IMR-90 (cell line): Measurements from ENCODE around the gene ACYP2. TPM values are rescaled to one million over a fixed set of nuclear protein-coding genes. Genes with fewer than 3 reads are reported as not detected.

ENCODE experiments used
- ATAC-seq: fragments of 200-7000 bp; cut with Tn5 transposase; 2 replicates; pipeline ENCODE4 v1.9.1; 2020; ENCODE audit warnings: low read depth, mild to moderate bottlenecking, moderate library complexity
- BruUV-seq: library from RNA; stranded (reverse); fragments of 400-500 nt; replicated peaks from 2 replicates; lab custom pipeline; 2021; lab: Mats Ljungman, UMichigan
- CTCF ChIA-PET: fragments of 300-600 bp; formaldehyde crosslinking; extraction: SDS; loops from one replicate; lab custom pipeline; 2021; ENCODE audit warnings: antibody characterized with exemption; lab: Yijun Ruan, JAX
- POLR2A ChIA-PET: fragments of 300-600 bp; sonication (Branson Sonifier 250); formaldehyde crosslinking; loops from one replicate; lab custom pipeline; 2022; ENCODE audit warnings: antibody characterized with exemption; ENCODE audit not compliant: unreplicated experiment; lab: Charles Lee
- DNase-seq: peaks from one replicate; pipeline ENCODE4 v3.0.0; 2013
- H2AFZ ChIP-seq: replicated peaks from 2 replicates; pipeline ENCODE3; 2013; ENCODE audit warnings: low read length, mild to moderate bottlenecking; ENCODE audit not compliant: poor library complexity
- H2AK5ac ChIP-seq: 2 replicates; pipeline ENCODE4 v1.6.1; 2013; ENCODE audit warnings: low read depth, low read length, inconsistent platforms
- H2AK9ac ChIP-seq: replicated peaks from 2 replicates; pipeline ENCODE3; 2013; ENCODE audit warnings: mild to moderate bottlenecking, low read depth, low read length, moderate library complexity; ENCODE audit not compliant: poor library complexity
- H2BK120ac ChIP-seq: 2 replicates; pipeline ENCODE4 v1.6.1; 2013; ENCODE audit warnings: low read depth, low read length, inconsistent platforms
- H2BK15ac ChIP-seq: 3 replicates; pipeline ENCODE4 v1.6.1; 2013; ENCODE audit warnings: low read depth, low read length, inconsistent platforms
- H2BK20ac ChIP-seq: 2 replicates; pipeline ENCODE4 v1.6.1; 2013; ENCODE audit warnings: low read depth, mild to moderate bottlenecking, inconsistent platforms, low read length, moderate library complexity
- H2BK5ac ChIP-seq: 2 replicates; pipeline ENCODE4 v1.6.1; 2013; ENCODE audit warnings: mild to moderate bottlenecking, low read depth, low read length, inconsistent platforms; ENCODE audit not compliant: poor library complexity, severe bottlenecking
- H3K14ac ChIP-seq: replicated peaks from 2 replicates; pipeline ENCODE4 v1.6.1; 2013; ENCODE audit warnings: low read depth, low read length, inconsistent platforms
- H3K18ac ChIP-seq: 2 replicates; pipeline ENCODE4 v1.6.1; 2013; ENCODE audit warnings: low read depth, low read length, control low read depth
- H3K23ac ChIP-seq: 2 replicates; pipeline ENCODE4 v1.6.1; 2013; ENCODE audit warnings: low read depth, low read length, inconsistent platforms
- H3K27ac ChIP-seq: 2 replicates; pipeline ENCODE4 v1.5.1; 2013; ENCODE audit warnings: mild to moderate bottlenecking, control low read depth, low read length; ENCODE audit not compliant: insufficient read depth
- H3K27me3 ChIP-seq: 2 replicates; pipeline ENCODE4 v1.6.1; 2013; ENCODE audit warnings: low read length; ENCODE audit not compliant: control insufficient read depth, insufficient read depth
- H3K36me3 ChIP-seq: 2 replicates; pipeline ENCODE4 v1.6.1; 2013; ENCODE audit warnings: low read length, mixed read lengths; ENCODE audit not compliant: control insufficient read depth, insufficient read depth
- H3K4ac ChIP-seq: 2 replicates; pipeline ENCODE4 v1.6.1; 2013; ENCODE audit warnings: low read depth, low read length, inconsistent platforms
- H3K4me1 ChIP-seq: 2 replicates; pipeline ENCODE4 v1.6.1; 2013; ENCODE audit warnings: low read length, mixed read lengths; ENCODE audit not compliant: control insufficient read depth, insufficient read depth
- H3K4me2 ChIP-seq: 2 replicates; pipeline ENCODE4 v1.6.1; 2013; ENCODE audit warnings: low read depth, mild to moderate bottlenecking, control low read depth, low read length, moderate library complexity
- H3K4me3 ChIP-seq: 2 replicates; pipeline ENCODE4 v1.5.1; 2013; ENCODE audit warnings: low read depth, mild to moderate bottlenecking, control low read depth, low read length, moderate library complexity; ENCODE audit not compliant: insufficient read depth
- H3K56ac ChIP-seq: 2 replicates; pipeline ENCODE4 v1.6.1; 2013; ENCODE audit warnings: low read length, inconsistent platforms; ENCODE audit not compliant: insufficient read depth; ENCODE audit errors: extremely low read depth
- H3K79me1 ChIP-seq, 2 experiments: 2 replicates each; pipeline ENCODE4 v1.6.1; 2013; ENCODE audit warnings: low read length in 2 of 2, inconsistent platforms in 1 of 2, low read depth in 1 of 2
- H3K9ac ChIP-seq: 2 replicates; pipeline ENCODE4 v1.6.1; 2013; ENCODE audit warnings: low read depth, low read length, control low read depth
- H3K9me1 ChIP-seq: 2 replicates; pipeline ENCODE4 v1.6.1; 2013; ENCODE audit warnings: low read length, inconsistent platforms; ENCODE audit not compliant: insufficient read depth
- H3K9me3 ChIP-seq: 2 replicates; pipeline ENCODE4 v1.6.1; 2013; ENCODE audit warnings: low read length; ENCODE audit not compliant: control insufficient read depth, insufficient read depth
- H4K20me1 ChIP-seq: 2 replicates; pipeline ENCODE4 v1.6.1; 2013; ENCODE audit warnings: low read length, inconsistent platforms; ENCODE audit not compliant: insufficient read depth
- H4K5ac ChIP-seq: 2 replicates; pipeline ENCODE4 v1.6.1; 2013; ENCODE audit warnings: mild to moderate bottlenecking, low read depth, low read length, control low read depth
- H4K8ac ChIP-seq, 2 experiments: 2 replicates each; pipeline ENCODE4 v1.6.1; 2013; ENCODE audit warnings: low read depth in 2 of 2, low read length in 2 of 2, control low read depth in 1 of 2, inconsistent platforms in 1 of 2
- H4K91ac ChIP-seq: 2 replicates; pipeline ENCODE4 v1.6.1; 2013; ENCODE audit warnings: low read depth, low read length, inconsistent platforms; ENCODE audit not compliant: insufficient read depth
- BHLHE40 ChIP-seq: fragments of 150-350 bp; IDR thresholded peaks from 2 replicates; pipeline ENCODE4 v1.6.1; 2016; ENCODE audit warnings: mild to moderate bottlenecking, low read depth, low read length
- CEBPB ChIP-seq: IDR thresholded peaks from 2 replicates; pipeline ENCODE4 v1.6.1; 2012; ENCODE audit warnings: low read depth, low read length, improper control_type of control experiment
- CHD1 ChIP-seq: IDR thresholded peaks from 2 replicates; pipeline ENCODE4 v1.6.1; 2012; ENCODE audit warnings: low read depth, low read length, improper control_type of control experiment
- CTCF ChIP-seq: conservative IDR thresholded peaks from 2 replicates; pipeline ENCODE4 v1.5.1; 2012; ENCODE audit warnings: mild to moderate bottlenecking, low read depth, low read length, improper control_type of control experiment
- ELK1 ChIP-seq: fragments of 150-350 bp; IDR thresholded peaks from 2 replicates; pipeline ENCODE4 v1.6.1; 2016; ENCODE audit warnings: low read depth, mild to moderate bottlenecking, low read length, moderate library complexity, borderline replicate concordance
- FOS ChIP-seq: fragments of 150-350 bp; IDR thresholded peaks from 2 replicates; pipeline ENCODE4 v1.6.1; 2016; ENCODE audit warnings: low read depth, low read length
- MAFK ChIP-seq: IDR thresholded peaks from 2 replicates; pipeline ENCODE4 v1.6.1; 2012; ENCODE audit warnings: low read depth, low read length, improper control_type of control experiment
- MAZ ChIP-seq: IDR thresholded peaks from 2 replicates; pipeline ENCODE4 v1.6.1; 2012; ENCODE audit warnings: low read depth, mild to moderate bottlenecking, low read length, improper control_type of control experiment, moderate library complexity, borderline replicate concordance
- MXI1 ChIP-seq: IDR thresholded peaks from 2 replicates; pipeline ENCODE4 v1.6.1; 2012; ENCODE audit warnings: low read depth, mild to moderate bottlenecking, low read length, moderate library complexity, borderline replicate concordance
- NFE2L2 ChIP-seq: fragments of 150-350 bp; IDR thresholded peaks from 2 replicates; pipeline ENCODE4 v1.6.1; 2016; ENCODE audit warnings: low read depth, mild to moderate bottlenecking, low read length
- POLR2A ChIP-seq: IDR thresholded peaks from 2 replicates; pipeline ENCODE4 v1.6.1; 2012; ENCODE audit warnings: mild to moderate bottlenecking, low read depth, low read length
- RAD21 ChIP-seq: IDR thresholded peaks from 2 replicates; pipeline ENCODE4 v1.6.1; 2012; ENCODE audit warnings: low read length, improper control_type of control experiment
- RCOR1 ChIP-seq: IDR thresholded peaks from 2 replicates; pipeline ENCODE4 v1.6.1; 2012; ENCODE audit warnings: mild to moderate bottlenecking, low read length, improper control_type of control experiment; ENCODE audit not compliant: insufficient replicate concordance
- RFX5 ChIP-seq: IDR thresholded peaks from 2 replicates; pipeline ENCODE4 v1.8.0; 2012; ENCODE audit warnings: low read depth, mild to moderate bottlenecking, low read length, moderate library complexity
- SMC3 ChIP-seq: fragments of 150-350 bp; IDR thresholded peaks from 2 replicates; pipeline ENCODE4 v1.6.1; 2016; ENCODE audit warnings: low read depth, mild to moderate bottlenecking, antibody characterized with exemption, low read length, moderate library complexity
- USF2 ChIP-seq: fragments of 150-350 bp; IDR thresholded peaks from 2 replicates; pipeline ENCODE4 v1.6.1; 2017; ENCODE audit warnings: mild to moderate bottlenecking, antibody characterized with exemption, low read length, low read depth
- WGBS, 2 experiments: methylation state at CpG; one replicate each; pipeline versions ENCODE4 v1.1.5 to v1.1.7; 2013; ENCODE audit warnings: missing lambda C conversion rate in 2 of 2; ENCODE audit not compliant: insufficient read length in 1 of 2; ENCODE audit errors: extremely low coverage in 2 of 2; 5-methylcytosine and 5-hydroxymethylcytosine counted together
- dilution Hi-C: fragments of 300-500 bp; cut with HindIII; formaldehyde crosslinking; loops from one replicate; pipeline ENCODE4 v1.14.3; 2018; ENCODE audit warnings: low sequenced_read_pairs; ENCODE audit not compliant: unreplicated experiment
- in situ Hi-C: fragments of 300-500 bp; cut with MboI; formaldehyde crosslinking; loops from 3 replicates; pipeline ENCODE4 v1.14.3; 2019; ENCODE audit warnings: low sequenced_read_pairs, inconsistent platforms, mixed read lengths
- intact Hi-C: fragments of 100-400 bp; cut with micrococcal nuclease; formaldehyde crosslinking; loops from 2 replicates; pipeline ENCODE4 v1.10.0; 2022
- polyA plus RNA-seq, 3 experiments: library from polyadenylated mRNA; depleted of rRNA; stranded (reverse); fragments of >200 nt; gene quantifications; 2 replicates each; pipeline ENCODE4 v1.2.3, GENCODE V29; 2012; ENCODE audit warnings: low replicate concordance in 1 of 3
- total RNA-seq: library from RNA; depleted of rRNA; stranded (reverse); fragments of >200 nt; gene quantifications from 2 replicates; pipeline ENCODE4 v1.2.3, GENCODE V29; 2012

Gene ACYP2
- total and polyA plus RNA-seq, 2 of the 4 experiments (the other 2 are of a cell fraction): 3.9 to 7.4 TPM

- BruUV-seq: no TSS peak
- no peaks in the 10 kb centered on the region for H3K36me3 ChIP-seq
- no peak overlapping the region for H4K5ac ChIP-seq
- H3K4me3 ChIP-seq: no peak overlapping the region
- H2AK5ac ChIP-seq: no peak overlapping the region
- no peak overlapping the region for H3K18ac ChIP-seq
- H3K27ac ChIP-seq: no peak overlapping the region
- H2AFZ ChIP-seq: no peak overlapping the region
- H3K4ac ChIP-seq: no peak overlapping the region
- no peak overlapping the region for H2BK15ac ChIP-seq
- CTCF ChIA-PET: no interaction called here
- POLR2A ChIA-PET: no interaction called here
- H3K9me3 ChIP-seq: no peaks in the 10 kb centered on the region
- no peak overlapping the region for H3K23ac ChIP-seq
- no peak for ATAC-seq
- H3K4me1 ChIP-seq: no peaks in the 10 kb centered on the region
- intact Hi-C loops: no loop called here
- no peak overlapping the region for H4K91ac ChIP-seq
- H3K4me2 ChIP-seq: no peak overlapping the region
- H4K20me1 ChIP-seq: no peaks in the 10 kb centered on the region
- no peak overlapping the region for H2BK5ac ChIP-seq
- no peak overlapping the region for H3K56ac ChIP-seq
- TF ChIP-seq USF2 (no peak), SMC3 (no peak), CHD1 (no peak), RCOR1 (no peak), CTCF (no peak), RFX5 (no peak), MXI1 (no peak), FOS (no peak), RAD21 (no peak), CEBPB (no peak), POLR2A (no peak), MAFK (no peak), BHLHE40 (no peak), MAZ (no peak), ELK1 (no peak), NFE2L2 (no peak)
- H3K9me1 ChIP-seq: no peaks in the 10 kb centered on the region
- peaks cover 3% of the 10 kb centered on the region; the same call in 1 of the 2 replicates for H3K27me3 ChIP-seq
- no peak overlapping the region for H4K8ac ChIP-seq
- dilution Hi-C loops: no loop called here
- WGBS, 2 experiments: 67% methylated on average over 1 of the region's 9 CpGs; no CpG with 5 or more reads in 1 of the 2 experiments
- no peak overlapping the region for H3K9ac ChIP-seq
- DNase-seq: no peak
- in situ Hi-C loops: no loop called here
- H2BK120ac ChIP-seq: no peak overlapping the region
- no peaks in the 10 kb centered on the region for H3K79me1 ChIP-seq
- H2BK20ac ChIP-seq: no peak overlapping the region
- no peak overlapping the region for H3K14ac ChIP-seq
- H2AK9ac ChIP-seq: no peak overlapping the region
Observed at GRCh38 chr2:54290356-54291025, 175.1 kb downstream of the ACYP2 start.
